Measurements from ENCODE around the gene IFITM10.

The IFITM10 gene

DNA sequence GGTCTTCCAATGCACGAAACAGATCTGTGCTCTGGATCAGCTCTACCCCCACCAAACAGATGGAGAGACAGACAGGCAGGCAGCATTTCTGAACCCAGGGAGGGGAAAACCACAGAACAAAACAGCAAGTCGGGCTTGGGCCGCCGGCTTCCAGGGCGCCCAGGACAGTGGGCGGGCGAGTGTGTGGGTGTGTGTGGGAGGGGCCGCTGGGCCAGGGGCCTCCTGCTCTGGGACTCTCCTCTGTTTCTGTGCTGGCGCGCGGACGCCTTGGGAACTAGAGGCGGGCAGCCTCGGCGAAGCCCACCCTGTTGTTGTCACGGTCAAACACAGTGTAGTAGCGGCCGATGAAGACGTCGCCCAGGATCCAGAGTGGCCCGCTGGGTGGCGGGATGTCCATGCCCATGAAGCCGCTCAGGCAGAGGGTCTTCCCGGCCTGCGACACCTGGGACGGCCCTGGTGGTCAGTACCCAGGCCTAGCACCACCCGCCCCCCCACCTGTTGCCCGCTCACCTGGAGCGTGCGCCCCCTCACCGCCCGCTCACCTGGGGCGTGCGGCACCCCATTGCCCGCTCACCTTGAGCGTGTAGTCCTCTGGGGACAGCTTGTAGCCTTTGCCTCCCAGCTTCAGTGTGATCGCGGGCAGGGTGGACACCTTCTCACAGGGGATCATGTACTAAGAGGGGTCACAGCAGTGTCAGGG, 3.0 kb upstream of the IFITM10 start:
- DNase-seq: no peak

DNA sequence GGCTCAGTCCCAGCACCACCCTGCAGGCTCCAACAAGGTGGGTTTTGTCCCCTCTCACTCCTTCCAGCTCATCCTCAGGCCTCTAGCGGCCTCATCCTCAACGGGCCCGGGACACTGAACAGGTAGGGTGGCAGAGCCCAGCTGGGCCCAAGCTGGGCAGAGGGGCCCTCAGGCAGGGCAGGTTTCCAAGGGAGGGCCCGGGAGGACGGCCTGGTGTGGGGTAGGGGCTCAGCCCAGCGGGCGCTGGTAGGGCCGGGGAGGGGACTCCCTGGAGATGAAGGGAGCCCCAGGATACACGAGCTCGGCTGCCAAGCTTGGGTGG, 2.5 kb upstream of the IFITM10 start:
- no peak for DNase-seq

GRCh38 chr11:1751999-1752906, 1.9 kb upstream of the IFITM10 start:
- DNase-seq: no peak

DNA sequence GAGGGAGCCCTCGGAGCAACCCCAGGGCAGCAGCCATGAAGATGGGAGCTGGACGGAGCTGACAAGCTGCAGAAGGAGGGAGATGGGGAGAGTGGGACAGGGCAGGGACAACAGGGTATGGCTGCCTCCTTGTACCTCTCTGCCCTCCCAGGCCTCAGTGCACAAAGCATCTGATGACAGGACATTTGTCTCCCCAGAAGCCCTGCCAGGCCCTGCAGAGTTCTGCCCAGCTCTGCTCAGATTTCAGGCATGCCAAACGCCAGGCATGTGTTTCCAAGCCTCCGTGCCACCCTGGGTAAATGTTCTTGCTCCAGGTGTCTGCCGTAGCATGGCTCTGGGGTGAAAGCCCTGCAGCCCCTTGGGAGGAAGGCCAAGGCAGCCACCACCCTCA, 1.1 kb upstream of the IFITM10 start:
- DNase-seq: no peak

DNA sequence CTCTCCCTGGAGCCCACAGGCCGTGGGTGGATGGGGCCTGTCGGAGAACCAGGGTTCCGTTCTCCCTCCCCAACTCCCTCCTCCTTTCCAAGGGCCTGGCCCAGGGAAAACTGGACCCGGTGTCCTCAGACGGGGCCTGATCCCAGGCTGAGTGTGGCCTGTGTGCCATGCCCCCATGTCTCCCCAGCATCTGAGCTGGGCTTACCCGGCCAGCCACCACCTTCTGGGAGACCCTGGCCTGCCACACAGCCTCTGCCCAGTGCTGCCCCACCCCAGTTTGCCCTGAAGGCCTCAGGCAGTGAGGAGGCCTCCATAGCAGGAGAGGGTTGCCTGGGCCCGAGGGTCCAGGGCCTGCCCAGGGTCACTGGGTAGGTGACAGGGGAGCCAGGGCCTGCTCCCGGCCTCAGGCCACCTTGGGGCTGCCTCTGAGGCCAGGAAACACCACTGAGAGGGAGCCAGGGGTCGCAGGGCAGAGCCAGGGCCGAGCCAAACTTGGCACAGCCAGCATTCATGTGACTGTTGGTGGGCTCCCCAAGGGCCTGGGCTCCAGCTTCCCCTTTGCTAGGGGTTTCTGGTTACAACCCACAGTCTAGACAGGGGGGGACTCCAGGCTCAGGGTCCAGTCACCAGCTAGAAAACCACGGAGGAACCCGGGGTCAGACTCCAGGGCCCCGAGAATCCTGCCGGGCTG, 590 bp upstream of the IFITM10 start:
- DNase-seq: peak in 1 of 56 donors; percentile 39

DNA sequence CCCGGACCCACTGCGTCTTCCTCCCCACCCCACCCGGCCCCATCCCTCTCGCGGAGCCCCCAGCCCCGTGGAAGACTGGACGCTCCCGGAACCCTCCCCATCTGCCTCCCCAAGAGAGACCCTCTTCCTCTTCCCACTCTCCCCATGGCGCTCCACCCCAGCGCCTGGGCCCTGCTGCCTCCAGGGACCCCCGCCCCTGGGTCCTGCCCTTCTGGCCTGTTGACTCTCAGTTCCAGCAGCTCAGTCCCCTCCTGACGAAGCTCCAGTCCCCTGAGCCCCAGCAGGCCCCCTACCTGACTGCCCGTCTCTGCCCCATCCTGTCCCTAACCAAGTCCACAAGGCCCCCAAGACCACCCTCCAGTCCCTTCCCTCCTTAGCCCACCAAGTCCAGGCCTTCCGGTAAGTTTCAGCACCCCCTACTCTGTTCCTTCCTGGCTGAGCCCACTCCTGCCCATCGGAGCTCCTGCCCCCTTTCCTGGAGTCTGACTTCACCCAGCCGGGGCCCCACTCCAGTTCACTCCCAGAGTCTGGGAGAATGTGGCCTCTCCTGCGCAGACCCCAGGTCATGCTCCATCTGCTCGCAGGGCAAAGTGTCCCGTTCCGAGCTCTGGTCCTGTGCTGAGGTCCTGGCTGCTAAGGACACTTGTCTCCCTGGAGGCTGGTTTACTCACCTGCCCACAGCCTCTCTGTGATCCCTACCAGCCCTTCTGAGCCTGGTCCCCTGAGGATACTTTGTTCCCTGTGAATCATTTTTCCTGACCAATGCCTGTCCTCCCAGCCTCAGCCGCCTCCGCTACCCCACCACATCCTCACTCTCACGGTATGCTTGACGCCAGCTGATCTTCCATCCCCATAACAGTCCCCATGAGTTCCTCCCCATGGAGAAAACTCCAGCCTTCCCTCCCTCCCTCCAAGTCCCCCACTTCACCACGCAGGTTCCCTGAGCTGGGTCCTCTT, 722 bp downstream of the IFITM10 start:
- no peak for DNase-seq

- DNase-seq: no peak
These were observed 1.6 kb downstream of the IFITM10 start for GRCh38 chr11:1748636-1749394.

GRCh38 chr11:1747753-1748635, 2.4 kb downstream of the IFITM10 start:
- DNase-seq: peak in 24 of 56 donors; percentile 23 to 66 (median 50)

GRCh38 chr11:1746956-1747752, 3.2 kb downstream of the IFITM10 start:
- no peak for DNase-seq

DNA sequence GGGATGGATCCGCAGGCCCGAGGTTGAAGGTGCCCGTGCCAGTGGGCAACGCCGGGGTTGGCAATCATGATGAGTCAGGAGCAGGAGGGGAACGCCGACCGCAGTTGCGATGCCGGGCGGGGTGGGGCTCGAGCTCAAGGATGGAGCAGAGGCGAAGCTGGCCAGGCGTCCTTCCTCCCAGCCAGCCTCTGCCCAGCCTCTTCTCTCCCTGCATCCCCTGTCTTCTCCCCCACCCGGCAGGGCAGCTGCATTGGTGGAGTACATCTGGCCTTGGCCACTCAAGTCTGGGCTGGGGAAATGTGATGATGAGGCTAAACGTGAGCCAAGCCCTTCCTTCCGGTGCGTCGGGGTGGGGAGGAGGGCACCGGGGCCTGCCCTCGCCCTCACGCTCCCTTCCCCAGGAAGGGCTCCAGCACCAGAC, 3.9 kb downstream of the IFITM10 start:
- peak in 1 of 56 donors; percentile 35 for DNase-seq

GRCh38 chr11:1745701-1746320, 4.6 kb downstream of the IFITM10 start:
- DNase-seq: no peak

- DNase-seq: peak in 10 of 56 donors; percentile 28 to 63 (median 49)
These were observed 5.3 kb downstream of the IFITM10 start for GRCh38 chr11:1744891-1745700.

DNA sequence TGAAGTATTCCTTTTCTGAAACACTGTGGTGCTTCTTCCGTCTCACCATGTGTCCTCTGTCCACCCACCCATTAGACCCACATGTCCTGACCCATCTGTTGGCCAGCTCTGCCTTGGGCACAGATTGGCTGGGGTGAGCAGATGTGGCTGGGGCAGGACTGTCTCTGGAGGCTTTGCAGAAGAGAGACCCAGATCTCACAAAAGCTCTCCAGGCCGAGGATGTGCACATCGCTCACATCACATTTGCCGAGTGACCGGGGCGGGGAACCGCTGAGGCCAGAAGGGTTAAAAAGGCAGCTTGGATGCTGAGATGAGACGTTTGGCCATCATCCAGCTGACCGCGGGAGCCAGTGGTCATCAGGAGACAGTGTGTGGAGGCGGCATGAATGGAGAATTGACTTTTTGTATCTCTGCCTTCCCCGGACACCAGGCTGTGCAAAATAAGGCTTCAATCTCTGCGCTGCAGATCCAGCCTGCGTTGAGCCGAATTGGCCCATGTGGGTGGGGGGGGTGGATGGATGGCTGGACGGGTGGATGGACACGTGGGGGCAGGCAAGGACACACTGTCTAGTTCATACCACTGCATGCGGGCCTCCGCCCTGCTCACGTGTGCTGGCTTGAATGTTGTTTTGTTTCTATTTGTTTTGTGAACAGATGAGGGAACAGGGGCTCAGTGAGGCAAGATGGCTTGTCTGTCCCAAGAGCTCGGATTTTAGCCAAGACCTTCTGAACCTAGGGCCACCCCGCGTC, 6.1 kb downstream of the IFITM10 start:
- DNase-seq: peak in 21 of 56 donors; percentile 34 to 71 (median 51)

GRCh38 chr11:1743585-1744136, 6.7 kb downstream of the IFITM10 start:
- no peak for DNase-seq

DNA sequence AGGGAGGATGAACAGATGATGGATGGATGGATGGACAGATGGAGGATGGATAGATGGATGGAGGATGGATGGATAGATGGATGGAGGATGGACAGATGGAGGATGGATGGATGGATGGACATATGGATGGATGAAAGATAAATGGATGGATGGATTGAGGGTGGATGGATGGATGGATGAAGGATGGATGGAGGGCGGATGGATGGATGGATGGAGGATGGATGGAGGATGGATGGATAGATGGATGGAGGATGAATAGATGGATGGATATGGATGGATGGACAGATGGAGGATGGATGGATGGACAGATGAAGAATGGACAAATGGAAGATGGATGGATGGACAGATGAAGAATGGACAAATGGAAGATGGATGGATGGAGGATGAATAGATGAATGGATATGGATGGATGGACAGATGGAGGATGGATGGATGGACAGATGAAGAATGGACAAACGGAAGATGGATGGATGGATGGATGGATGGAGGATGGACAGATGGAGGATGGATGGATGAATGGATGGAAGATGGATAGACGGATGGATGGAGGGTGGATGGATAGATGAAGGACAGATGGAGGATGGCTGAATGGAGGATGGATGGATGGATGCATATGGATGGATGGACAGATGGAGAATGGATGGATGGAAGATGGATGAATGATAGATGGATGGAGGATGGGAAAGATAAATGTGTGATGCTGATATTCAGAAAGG, 7.4 kb downstream of the IFITM10 start:
- DNase-seq: no peak

Data from amygdala (tissue), 56 donors.